Measurements from ENCODE around the gene TMEM63C. TPM values are rescaled to one million over a fixed set of nuclear protein-coding genes. Genes with fewer than 3 reads are reported as not detected.
"Not testable (repeated sequence)": the region's sequence is repeated elsewhere in the genome, so short reads cannot be mapped to it uniquely, and the experiment has no call there.

TMEM63C gene
- total RNA-seq, 1 donor from 2014 or later: 0.27 TPM

- Histone ChIP-seq H3K4me3 (no peak overlapping the region), H3K36me3 (no peaks in the 10 kb centered on the region), H3K9me3 (no peaks in the 10 kb centered on the region), H3K27ac (no peak overlapping the region), H3K4me1 (no peaks in the 10 kb centered on the region), H3K27me3 (ENCODE audit: low read depth) (peaks cover 34% of the 10 kb centered on the region)
- intact Hi-C loops (cut with DNase I): no loop called here
- ATAC-seq (no peak), DNase-seq (no peak)
- TF ChIP-seq CTCF (IDR thresholded peaks at IDR 0.05): no peak
These were observed 22.7 kb upstream of the TMEM63C start for GRCh38 chr14:77158882-77159255.

- Histone ChIP-seq H3K4me1 (no peaks in the 10 kb centered on the region), H3K9me3 (no peaks in the 10 kb centered on the region), H3K36me3 (no peaks in the 10 kb centered on the region), H3K4me3 (no peak overlapping the region), H3K27ac (no peak overlapping the region), H3K27me3 (ENCODE audit: low read depth) (peaks cover 19% of the 10 kb centered on the region)
- DNase-seq (no peak), ATAC-seq (no peak)
- TF ChIP-seq CTCF (IDR thresholded peaks at IDR 0.05): no peak
- intact Hi-C loops (cut with DNase I): no loop called here
These were observed 20.6 kb upstream of the TMEM63C start for GRCh38 chr14:77161011-77161410.

GRCh38 chr14:77170045-77170444, 11.6 kb upstream of the TMEM63C start:
- no peak overlapping the region for H3K4me3 ChIP-seq
- ATAC-seq: no peak
- no peak for TF ChIP-seq CTCF (IDR thresholded peaks at IDR 0.05)
- no peaks in the 10 kb centered on the region for H3K27me3 ChIP-seq (ENCODE audit: low read depth)
- H3K27ac ChIP-seq: no peak overlapping the region
- peaks cover 8% of the 10 kb centered on the region for H3K9me3 ChIP-seq
- H3K4me1 ChIP-seq: no peaks in the 10 kb centered on the region
- intact Hi-C loops (cut with DNase I): no loop called here
- H3K36me3 ChIP-seq: no peaks in the 10 kb centered on the region
- no peak for DNase-seq

GRCh38 chr14:77172916-77173315, 8.7 kb upstream of the TMEM63C start:
- H3K36me3 ChIP-seq: no peaks in the 10 kb centered on the region
- no peaks in the 10 kb centered on the region for H3K27me3 ChIP-seq (ENCODE audit: low read depth)
- no peak for ATAC-seq
- H3K4me3 ChIP-seq: no peak overlapping the region
- intact Hi-C loops (cut with DNase I): no loop called here
- no peak overlapping the region for H3K27ac ChIP-seq
- H3K9me3 ChIP-seq: peaks cover 8% of the 10 kb centered on the region
- no peak for TF ChIP-seq CTCF (IDR thresholded peaks at IDR 0.05)
- no peak for DNase-seq
- H3K4me1 ChIP-seq: no peaks in the 10 kb centered on the region

GRCh38 chr14:77173911-77174617, 7.5 kb upstream of the TMEM63C start:
- H3K4me3 ChIP-seq; H3K36me3 ChIP-seq; H3K27me3 ChIP-seq (ENCODE audit: low read depth); H3K27ac ChIP-seq; ATAC-seq; DNase-seq; H3K4me1 ChIP-seq; H3K9me3 ChIP-seq; intact Hi-C loops (cut with DNase I): not testable (repeated sequence)

- ATAC-seq: no peak
These were observed 5.8 kb upstream of the TMEM63C start for GRCh38 chr14:77175843-77176242.

More at GRCh38 chr14:77175843-77176242, 5.8 kb upstream of the TMEM63C start:
- no peaks in the 10 kb centered on the region for H3K4me1 ChIP-seq
- DNase-seq: no peak
- no peak overlapping the region for H3K27ac ChIP-seq
- H3K27me3 ChIP-seq (ENCODE audit: low read depth): peaks cover 4% of the 10 kb centered on the region
- TF ChIP-seq CTCF (IDR thresholded peaks at IDR 0.05): no peak
- no peak overlapping the region for H3K4me3 ChIP-seq
- intact Hi-C loops (cut with DNase I): no loop called here
- H3K36me3 ChIP-seq: no peaks in the 10 kb centered on the region
- H3K9me3 ChIP-seq: no peaks in the 10 kb centered on the region
